Fibroblast of lung (primary cell): ENCODE data around the gene NUAK2.

Experiments used
- CTCF ChIP-seq, 2 donors: IDR thresholded peaks in 1 of 2; conservative IDR thresholded peaks in 1 of 2; 1 replicate in 1 of 2; 2 replicates in 1 of 2; pipeline ENCODE4 v1.5.1; 2011 to 2012; ENCODE audit warnings: low read length in 2 of 2, control low read depth in 1 of 2, inconsistent platforms in 1 of 2, low read depth in 1 of 2, mild to moderate bottlenecking in 1 of 2
- EZH2 ChIP-seq: IDR thresholded peaks from 2 replicates; pipeline ENCODE4 v1.5.1; 2012; ENCODE audit warnings: low read length, control low read depth, mild to moderate bottlenecking; ENCODE audit errors: missing control alignments

GRCh38 chr1:205300149-205300548 lies 21.4 kb downstream of the NUAK2 start:
- TF ChIP-seq CTCF (conservative IDR thresholded peaks at IDR 0.05 in 1 of 2, IDR thresholded peaks at IDR 0.05 in 1 of 2; ENCODE audit: low read depth in 1 of 2, low read length in 2 of 2) (no peak), EZH2 (no peak)
